Sigmoid colon (tissue), 4 donors: ENCODE measurements around the gene OR4P4.

ENCODE experiments used
- CTCF ChIP-seq, 4 experiments: fragments of 450-650 bp in 3 of 4; fragments of 200-600 bp in 1 of 4; IDR thresholded peaks; one replicate each; pipeline ENCODE4 v1.5.1; 2016 to 2019; ENCODE audit warnings: antibody characterized with exemption in 4 of 4, mild to moderate bottlenecking in 3 of 4, moderate library complexity in 2 of 4
- EP300 ChIP-seq, 4 donors: sonication (generic); formaldehyde crosslinking; IDR thresholded peaks; one replicate each; pipeline ENCODE4 v1.6.1; 2017; ENCODE audit warnings: antibody characterized with exemption in 4 of 4
- POLR2A ChIP-seq, 2 donors: fragments of 450-650 bp; IDR thresholded peaks; one replicate each; pipeline ENCODE4 v1.6.1; 2016; ENCODE audit warnings: antibody characterized with exemption in 2 of 2, mild to moderate bottlenecking in 2 of 2, moderate library complexity in 2 of 2
- POLR2AphosphoS5 ChIP-seq, 4 donors: sonication (generic); formaldehyde crosslinking; IDR thresholded peaks; one replicate each; pipeline ENCODE4 v1.6.1; 2017; ENCODE audit warnings: antibody characterized with exemption in 4 of 4

GRCh38 chr11:55669376-55669775 is 34.5 kb downstream of the OR4P4 start:
- TF ChIP-seq CTCF (IDR thresholded peaks at IDR 0.05) (no peak), POLR2A (IDR thresholded peaks at IDR 0.05) (no peak), POLR2AphosphoS5 (IDR thresholded peaks at IDR 0.05) (no peak), EP300 (IDR thresholded peaks at IDR 0.05) (no peak)
